ENCODE measurements around the gene SCNN1B.
A peak's percentile ranks its signal among the peaks of the same experiment; 100 is the strongest.
"Not testable (repeated sequence)": the region's sequence is repeated elsewhere in the genome, so short reads cannot be mapped to it uniquely, and the experiment has no call there.

The SCNN1B gene

GRCh38 chr16:23384878-23385277 lies 82.8 kb downstream of the SCNN1B start:
- H3K27ac ChIP-seq = no peak overlapping the region
- TF ChIP-seq ZFX (IDR thresholded peaks at IDR 0.05) = no peak
- TF ChIP-seq CTCF (conservative IDR thresholded peaks at IDR 0.05) = no peak

GRCh38 chr16:23385441-23385840 lies 83.3 kb downstream of the SCNN1B start:
- no peak for TF ChIP-seq CTCF (conservative IDR thresholded peaks at IDR 0.05)
- no peak overlapping the region for H3K27ac ChIP-seq

GRCh38 chr16:23387666-23388065 lies 85.6 kb downstream of the SCNN1B start:
- TF ChIP-seq CTCF (conservative IDR thresholded peaks at IDR 0.05) = no peak
- TF ChIP-seq ZFX (IDR thresholded peaks at IDR 0.05) = no peak

GRCh38 chr16:23388786-23389185 lies 86.7 kb downstream of the SCNN1B start:
- H3K27ac ChIP-seq = no peak overlapping the region
- TF ChIP-seq ZFX (IDR thresholded peaks at IDR 0.05) = no peak
- TF ChIP-seq CTCF (conservative IDR thresholded peaks at IDR 0.05) = no peak

More at GRCh38 chr16:23387666-23388065, 85.6 kb downstream of the SCNN1B start:
- H3K27ac ChIP-seq = no peak overlapping the region

- H3K27ac ChIP-seq = no peak overlapping the region
- TF ChIP-seq ZFX (IDR thresholded peaks at IDR 0.05) (no peak), CTCF (conservative IDR thresholded peaks at IDR 0.05) (no peak)
Observed at GRCh38 chr16:23389201-23389600, 87.1 kb downstream of the SCNN1B start.

- not testable (repeated sequence) for H3K27ac ChIP-seq
Observed at GRCh38 chr16:23389936-23390335, 87.8 kb downstream of the SCNN1B start.

- no peak for TF ChIP-seq ZFX (IDR thresholded peaks at IDR 0.05)
- TF ChIP-seq CTCF (conservative IDR thresholded peaks at IDR 0.05) = no peak
- H3K27ac ChIP-seq = peak overlapping the region; percentile 5; the same call in 1 of the 2 replicates
Observed at GRCh38 chr16:23391381-23392222, 89.5 kb downstream of the SCNN1B start.

- TF ChIP-seq ZFX (IDR thresholded peaks at IDR 0.05) (no peak), CTCF (conservative IDR thresholded peaks at IDR 0.05) (no peak)
- no peak overlapping the region for H3K27ac ChIP-seq
Observed at GRCh38 chr16:23392223-23392600, 90.1 kb downstream of the SCNN1B start.

Data from C4-2B (cell line).